IMR-90 (cell line): ENCODE results near the gene MAP10. TPM values are rescaled to one million over a fixed set of nuclear protein-coding genes. Genes with fewer than 3 reads are reported as not detected.

Experiments
- ATAC-seq: fragments of 200-7000 bp; cut with Tn5 transposase; 2 replicates; pipeline ENCODE4 v1.9.1; 2020; ENCODE audit warnings: low read depth, mild to moderate bottlenecking, moderate library complexity
- BruUV-seq: library from RNA; stranded (reverse); fragments of 400-500 nt; replicated peaks from 2 replicates; lab custom pipeline; 2021; lab: Mats Ljungman, UMichigan
- CTCF ChIA-PET: fragments of 300-600 bp; formaldehyde crosslinking; extraction: SDS; loops from one replicate; lab custom pipeline; 2021; ENCODE audit warnings: antibody characterized with exemption; lab: Yijun Ruan, JAX
- POLR2A ChIA-PET: fragments of 300-600 bp; sonication (Branson Sonifier 250); formaldehyde crosslinking; loops from one replicate; lab custom pipeline; 2022; ENCODE audit warnings: antibody characterized with exemption; ENCODE audit not compliant: unreplicated experiment; lab: Charles Lee
- DNase-seq: peaks from one replicate; pipeline ENCODE4 v3.0.0; 2013
- H2AFZ ChIP-seq: replicated peaks from 2 replicates; pipeline ENCODE3; 2013; ENCODE audit warnings: low read length, mild to moderate bottlenecking; ENCODE audit not compliant: poor library complexity
- H2AK5ac ChIP-seq: 2 replicates; pipeline ENCODE4 v1.6.1; 2013; ENCODE audit warnings: low read depth, low read length, inconsistent platforms
- H2AK9ac ChIP-seq: replicated peaks from 2 replicates; pipeline ENCODE3; 2013; ENCODE audit warnings: mild to moderate bottlenecking, low read depth, low read length, moderate library complexity; ENCODE audit not compliant: poor library complexity
- H2BK120ac ChIP-seq: 2 replicates; pipeline ENCODE4 v1.6.1; 2013; ENCODE audit warnings: low read depth, low read length, inconsistent platforms
- H2BK15ac ChIP-seq: 3 replicates; pipeline ENCODE4 v1.6.1; 2013; ENCODE audit warnings: low read depth, low read length, inconsistent platforms
- H2BK20ac ChIP-seq: 2 replicates; pipeline ENCODE4 v1.6.1; 2013; ENCODE audit warnings: low read depth, mild to moderate bottlenecking, inconsistent platforms, low read length, moderate library complexity
- H2BK5ac ChIP-seq: 2 replicates; pipeline ENCODE4 v1.6.1; 2013; ENCODE audit warnings: mild to moderate bottlenecking, low read depth, low read length, inconsistent platforms; ENCODE audit not compliant: poor library complexity, severe bottlenecking
- H3K14ac ChIP-seq: replicated peaks from 2 replicates; pipeline ENCODE4 v1.6.1; 2013; ENCODE audit warnings: low read depth, low read length, inconsistent platforms
- H3K18ac ChIP-seq: 2 replicates; pipeline ENCODE4 v1.6.1; 2013; ENCODE audit warnings: low read depth, low read length, control low read depth
- H3K23ac ChIP-seq: 2 replicates; pipeline ENCODE4 v1.6.1; 2013; ENCODE audit warnings: low read depth, low read length, inconsistent platforms
- H3K27ac ChIP-seq: 2 replicates; pipeline ENCODE4 v1.5.1; 2013; ENCODE audit warnings: mild to moderate bottlenecking, control low read depth, low read length; ENCODE audit not compliant: insufficient read depth
- H3K27me3 ChIP-seq: 2 replicates; pipeline ENCODE4 v1.6.1; 2013; ENCODE audit warnings: low read length; ENCODE audit not compliant: control insufficient read depth, insufficient read depth
- H3K36me3 ChIP-seq: 2 replicates; pipeline ENCODE4 v1.6.1; 2013; ENCODE audit warnings: low read length, mixed read lengths; ENCODE audit not compliant: control insufficient read depth, insufficient read depth
- H3K4ac ChIP-seq: 2 replicates; pipeline ENCODE4 v1.6.1; 2013; ENCODE audit warnings: low read depth, low read length, inconsistent platforms
- H3K4me1 ChIP-seq: 2 replicates; pipeline ENCODE4 v1.6.1; 2013; ENCODE audit warnings: low read length, mixed read lengths; ENCODE audit not compliant: control insufficient read depth, insufficient read depth
- H3K4me2 ChIP-seq: 2 replicates; pipeline ENCODE4 v1.6.1; 2013; ENCODE audit warnings: low read depth, mild to moderate bottlenecking, control low read depth, low read length, moderate library complexity
- H3K4me3 ChIP-seq: 2 replicates; pipeline ENCODE4 v1.5.1; 2013; ENCODE audit warnings: low read depth, mild to moderate bottlenecking, control low read depth, low read length, moderate library complexity; ENCODE audit not compliant: insufficient read depth
- H3K56ac ChIP-seq: 2 replicates; pipeline ENCODE4 v1.6.1; 2013; ENCODE audit warnings: low read length, inconsistent platforms; ENCODE audit not compliant: insufficient read depth; ENCODE audit errors: extremely low read depth
- H3K79me1 ChIP-seq, 2 experiments: 2 replicates each; pipeline ENCODE4 v1.6.1; 2013; ENCODE audit warnings: low read length in 2 of 2, inconsistent platforms in 1 of 2, low read depth in 1 of 2
- H3K9ac ChIP-seq: 2 replicates; pipeline ENCODE4 v1.6.1; 2013; ENCODE audit warnings: low read depth, low read length, control low read depth
- H3K9me1 ChIP-seq: 2 replicates; pipeline ENCODE4 v1.6.1; 2013; ENCODE audit warnings: low read length, inconsistent platforms; ENCODE audit not compliant: insufficient read depth
- H3K9me3 ChIP-seq: 2 replicates; pipeline ENCODE4 v1.6.1; 2013; ENCODE audit warnings: low read length; ENCODE audit not compliant: control insufficient read depth, insufficient read depth
- H4K20me1 ChIP-seq: 2 replicates; pipeline ENCODE4 v1.6.1; 2013; ENCODE audit warnings: low read length, inconsistent platforms; ENCODE audit not compliant: insufficient read depth
- H4K5ac ChIP-seq: 2 replicates; pipeline ENCODE4 v1.6.1; 2013; ENCODE audit warnings: mild to moderate bottlenecking, low read depth, low read length, control low read depth
- H4K8ac ChIP-seq, 2 experiments: 2 replicates each; pipeline ENCODE4 v1.6.1; 2013; ENCODE audit warnings: low read depth in 2 of 2, low read length in 2 of 2, control low read depth in 1 of 2, inconsistent platforms in 1 of 2
- H4K91ac ChIP-seq: 2 replicates; pipeline ENCODE4 v1.6.1; 2013; ENCODE audit warnings: low read depth, low read length, inconsistent platforms; ENCODE audit not compliant: insufficient read depth
- CHD1 ChIP-seq: IDR thresholded peaks from 2 replicates; pipeline ENCODE4 v1.6.1; 2012; ENCODE audit warnings: low read depth, low read length, improper control_type of control experiment
- ELK1 ChIP-seq: fragments of 150-350 bp; IDR thresholded peaks from 2 replicates; pipeline ENCODE4 v1.6.1; 2016; ENCODE audit warnings: low read depth, mild to moderate bottlenecking, low read length, moderate library complexity, borderline replicate concordance
- FOS ChIP-seq: fragments of 150-350 bp; IDR thresholded peaks from 2 replicates; pipeline ENCODE4 v1.6.1; 2016; ENCODE audit warnings: low read depth, low read length
- MAZ ChIP-seq: IDR thresholded peaks from 2 replicates; pipeline ENCODE4 v1.6.1; 2012; ENCODE audit warnings: low read depth, mild to moderate bottlenecking, low read length, improper control_type of control experiment, moderate library complexity, borderline replicate concordance
- MXI1 ChIP-seq: IDR thresholded peaks from 2 replicates; pipeline ENCODE4 v1.6.1; 2012; ENCODE audit warnings: low read depth, mild to moderate bottlenecking, low read length, moderate library complexity, borderline replicate concordance
- RFX5 ChIP-seq: IDR thresholded peaks from 2 replicates; pipeline ENCODE4 v1.8.0; 2012; ENCODE audit warnings: low read depth, mild to moderate bottlenecking, low read length, moderate library complexity
- WGBS, 2 experiments: methylation state at CpG; one replicate each; pipeline versions ENCODE4 v1.1.5 to v1.1.7; 2013; ENCODE audit warnings: missing lambda C conversion rate in 2 of 2; ENCODE audit not compliant: insufficient read length in 1 of 2; ENCODE audit errors: extremely low coverage in 2 of 2; 5-methylcytosine and 5-hydroxymethylcytosine counted together
- dilution Hi-C: fragments of 300-500 bp; cut with HindIII; formaldehyde crosslinking; loops from one replicate; pipeline ENCODE4 v1.14.3; 2018; ENCODE audit warnings: low sequenced_read_pairs; ENCODE audit not compliant: unreplicated experiment
- in situ Hi-C: fragments of 300-500 bp; cut with MboI; formaldehyde crosslinking; loops from 3 replicates; pipeline ENCODE4 v1.14.3; 2019; ENCODE audit warnings: low sequenced_read_pairs, inconsistent platforms, mixed read lengths
- intact Hi-C: fragments of 100-400 bp; cut with micrococcal nuclease; formaldehyde crosslinking; loops from 2 replicates; pipeline ENCODE4 v1.10.0; 2022
- polyA plus RNA-seq, 3 experiments: library from polyadenylated mRNA; depleted of rRNA; stranded (reverse); fragments of >200 nt; gene quantifications; 2 replicates each; pipeline ENCODE4 v1.2.3, GENCODE V29; 2012; ENCODE audit warnings: low replicate concordance in 1 of 3
- total RNA-seq: library from RNA; depleted of rRNA; stranded (reverse); fragments of >200 nt; gene quantifications from 2 replicates; pipeline ENCODE4 v1.2.3, GENCODE V29; 2012

The MAP10 gene
- total and polyA plus RNA-seq, 2 of the 4 experiments (the other 2 are of a cell fraction), result 1.0 to 1.1 TPM

GRCh38 chr1:232816324-232816723 is 11.1 kb downstream of the MAP10 start:
- no peak overlapping the region for H2AFZ ChIP-seq
- no peak overlapping the region for H2BK20ac ChIP-seq
- POLR2A ChIA-PET, result no interaction called here
- no TSS peak for BruUV-seq
- TF ChIP-seq RFX5 (no peak), ELK1 (no peak), MAZ (no peak), FOS (no peak), MXI1 (no peak), CHD1 (no peak)
- no peaks in the 10 kb centered on the region for H3K9me3 ChIP-seq
- DNase-seq, result no peak
- ATAC-seq, result no peak
- no peak overlapping the region for H2AK9ac ChIP-seq
- H3K23ac ChIP-seq, result no peak overlapping the region
- no peak overlapping the region for H3K4me2 ChIP-seq
- no peak overlapping the region for H3K9ac ChIP-seq
- H3K4me1 ChIP-seq, result no peaks in the 10 kb centered on the region
- no peak overlapping the region for H3K18ac ChIP-seq
- WGBS, 2 experiments, result no CpG with 5 or more reads among the region's 1 CpG
- H2AK5ac ChIP-seq, result no peak overlapping the region
- H3K56ac ChIP-seq, result no peak overlapping the region
- no peaks in the 10 kb centered on the region for H3K27me3 ChIP-seq
- no peak overlapping the region for H4K5ac ChIP-seq
- H2BK15ac ChIP-seq, result no peak overlapping the region
- H3K27ac ChIP-seq, result no peak overlapping the region
- no peak overlapping the region for H3K4ac ChIP-seq
- H3K79me1 ChIP-seq, result no peaks in the 10 kb centered on the region
- no peaks in the 10 kb centered on the region for H3K9me1 ChIP-seq
- in situ Hi-C loops, result no loop called here
- no peak overlapping the region for H2BK120ac ChIP-seq
- H4K8ac ChIP-seq, result no peak overlapping the region
- intact Hi-C loops, result no loop called here
- dilution Hi-C loops, result no loop called here
- no peak overlapping the region for H4K91ac ChIP-seq
- no peak overlapping the region for H3K14ac ChIP-seq
- no peaks in the 10 kb centered on the region for H4K20me1 ChIP-seq
- H2BK5ac ChIP-seq, result no peak overlapping the region
- H3K4me3 ChIP-seq, result no peak overlapping the region
- CTCF ChIA-PET, result no interaction called here
- H3K36me3 ChIP-seq, result no peaks in the 10 kb centered on the region
